ENCODE results near the gene CNTLN.
A peak's percentile ranks its signal among the peaks of the same experiment; 100 is the strongest.

Gene CNTLN

GRCh38 chr9:17134396-17135294 is at the start of gene CNTLN:
CNTLN (plus strand) TSS chr9:17135040; CDS start chr9:17135066, 26 bp downstream.
- peak within 1 kb of the TSS; percentile 86 for H3K4me3 ChIP-seq (ENCODE audit: low read depth, low read length)
- no peak for TF ChIP-seq CTCF (IDR thresholded peaks at IDR 0.05; ENCODE audit: low read depth, low read length)

- H3K4me3 ChIP-seq (ENCODE audit: low read depth, low read length): no peak overlapping the region
- TF ChIP-seq CTCF (IDR thresholded peaks at IDR 0.05; ENCODE audit: low read depth, low read length): no peak
These were observed 46.3 kb upstream of the CNTLN start for GRCh38 chr9:17088566-17088965.

GRCh38 chr9:17090041-17090440 is 44.8 kb upstream of the CNTLN start:
- no peak overlapping the region for H3K4me3 ChIP-seq (ENCODE audit: low read depth, low read length)
- no peak for TF ChIP-seq CTCF (IDR thresholded peaks at IDR 0.05; ENCODE audit: low read depth, low read length)

- TF ChIP-seq CTCF (IDR thresholded peaks at IDR 0.05; ENCODE audit: low read depth, low read length): peak; percentile 9; the same call in 1 of the 2 replicates
- no peak overlapping the region for H3K4me3 ChIP-seq (ENCODE audit: low read depth, low read length)
These were observed 18.4 kb upstream of the CNTLN start for GRCh38 chr9:17116400-17116837.

- H3K4me3 ChIP-seq (ENCODE audit: low read depth, low read length): no peak overlapping the region
- TF ChIP-seq CTCF (IDR thresholded peaks at IDR 0.05; ENCODE audit: low read depth, low read length): no peak
These were observed 17.5 kb upstream of the CNTLN start for GRCh38 chr9:17117372-17117771.

- no peak overlapping the region for H3K4me3 ChIP-seq (ENCODE audit: low read depth, low read length)
- no peak for TF ChIP-seq CTCF (IDR thresholded peaks at IDR 0.05; ENCODE audit: low read depth, low read length)
These were observed 14.6 kb upstream of the CNTLN start for GRCh38 chr9:17120203-17120602.

- no peak overlapping the region for H3K4me3 ChIP-seq (ENCODE audit: low read depth, low read length)
- TF ChIP-seq CTCF (IDR thresholded peaks at IDR 0.05; ENCODE audit: low read depth, low read length): no peak
These were observed 13.6 kb upstream of the CNTLN start for GRCh38 chr9:17121264-17121663.

All from WI38 (cell line).